ENCODE data around the gene MKRN1.
A peak's percentile ranks its signal among the peaks of the same experiment; 100 is the strongest.
"Not testable (repeated sequence)": the region's sequence is repeated elsewhere in the genome, so short reads cannot be mapped to it uniquely, and the experiment has no call there.

Gene MKRN1

GRCh38 chr7:140479062-140479738, at the start of gene MKRN1:
MKRN1 (minus strand) TSS chr7:140479505; CDS start chr7:140479344, 161 bp downstream.
- peak; percentile 73 to 90 for DNase-seq (ENCODE audit: extremely low read depth in 1 of 2, low read depth in 1 of 2)

- DNase-seq (ENCODE audit: extremely low read depth in 1 of 2, low read depth in 1 of 2), result no peak
These were observed 47.7 kb upstream of the MKRN1 start for GRCh38 chr7:140526787-140527664.

GRCh38 chr7:140526214-140526613, 46.9 kb upstream of the MKRN1 start:
- DNase-seq (ENCODE audit: extremely low read depth in 1 of 2, low read depth in 1 of 2), result no peak

- peak in 1 of 2 donors; percentile 11 for DNase-seq (ENCODE audit: extremely low read depth in 1 of 2, low read depth in 1 of 2)
These were observed 46.4 kb upstream of the MKRN1 start for GRCh38 chr7:140525743-140526142.

GRCh38 chr7:140521421-140521820, 42.1 kb upstream of the MKRN1 start:
- no peak for DNase-seq (ENCODE audit: extremely low read depth in 1 of 2, low read depth in 1 of 2)

GRCh38 chr7:140519007-140519399, 39.7 kb upstream of the MKRN1 start:
- no peak for DNase-seq (ENCODE audit: extremely low read depth in 1 of 2, low read depth in 1 of 2)

- DNase-seq (ENCODE audit: extremely low read depth in 1 of 2, low read depth in 1 of 2), result no peak
These were observed 39.2 kb upstream of the MKRN1 start for GRCh38 chr7:140518370-140519006.

GRCh38 chr7:140517546-140518369, 38.5 kb upstream of the MKRN1 start:
- DNase-seq (ENCODE audit: extremely low read depth in 1 of 2, low read depth in 1 of 2), result peak in 1 of 2 donors; percentile 49

- DNase-seq (ENCODE audit: extremely low read depth in 1 of 2, low read depth in 1 of 2), result no peak
These were observed 33.2 kb upstream of the MKRN1 start for GRCh38 chr7:140512317-140513000.

- no peak for DNase-seq (ENCODE audit: extremely low read depth in 1 of 2, low read depth in 1 of 2)
These were observed 30.5 kb upstream of the MKRN1 start for GRCh38 chr7:140509789-140510188.

GRCh38 chr7:140507556-140507955, 28.3 kb upstream of the MKRN1 start:
- DNase-seq (ENCODE audit: extremely low read depth in 1 of 2, low read depth in 1 of 2), result not testable (repeated sequence)

GRCh38 chr7:140506788-140507464, 27.6 kb upstream of the MKRN1 start:
- DNase-seq (ENCODE audit: extremely low read depth in 1 of 2, low read depth in 1 of 2), result no peak

- DNase-seq (ENCODE audit: extremely low read depth in 1 of 2, low read depth in 1 of 2), result no peak
These were observed 22.7 kb upstream of the MKRN1 start for GRCh38 chr7:140501966-140502365.

- DNase-seq (ENCODE audit: extremely low read depth in 1 of 2, low read depth in 1 of 2), result not testable (repeated sequence)
These were observed 18.5 kb upstream of the MKRN1 start for GRCh38 chr7:140497807-140498206.

- no peak for DNase-seq (ENCODE audit: extremely low read depth in 1 of 2, low read depth in 1 of 2)
These were observed 18.0 kb upstream of the MKRN1 start for GRCh38 chr7:140497241-140497769.

GRCh38 chr7:140495514-140496097, 16.3 kb upstream of the MKRN1 start:
- DNase-seq (ENCODE audit: extremely low read depth in 1 of 2, low read depth in 1 of 2), result no peak

GRCh38 chr7:140494867-140495266, 15.6 kb upstream of the MKRN1 start:
- no peak for DNase-seq (ENCODE audit: extremely low read depth in 1 of 2, low read depth in 1 of 2)

- DNase-seq (ENCODE audit: extremely low read depth in 1 of 2, low read depth in 1 of 2), result no peak
These were observed 9.7 kb upstream of the MKRN1 start for GRCh38 chr7:140489026-140489359.
